ENCODE measurements around the gene VSIR.

Gene VSIR

GRCh38 chr10:71711052-71711623, 62.2 kb downstream of the VSIR start:
- no peak for DNase-seq

DNA sequence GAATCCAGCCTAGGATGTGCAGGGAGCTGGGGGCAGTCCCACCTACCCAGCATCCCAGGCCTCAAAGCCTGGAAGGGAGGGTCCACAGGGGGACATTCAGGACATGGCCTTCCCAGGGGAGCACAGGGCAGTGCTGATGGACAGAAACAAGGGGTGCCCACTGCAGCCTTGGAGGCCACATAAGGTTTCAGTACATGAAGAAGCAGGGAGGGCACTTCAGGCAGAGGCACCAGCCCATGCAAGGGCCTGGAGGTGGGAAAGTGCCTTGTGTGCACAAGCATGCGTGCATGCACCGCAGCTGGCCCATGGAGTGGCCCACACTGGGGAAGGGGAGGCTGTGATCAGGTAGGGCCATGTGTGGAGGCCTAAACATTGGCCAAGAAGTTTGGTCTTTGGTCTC, 62.8 kb downstream of the VSIR start:
- no peak for DNase-seq

DNA sequence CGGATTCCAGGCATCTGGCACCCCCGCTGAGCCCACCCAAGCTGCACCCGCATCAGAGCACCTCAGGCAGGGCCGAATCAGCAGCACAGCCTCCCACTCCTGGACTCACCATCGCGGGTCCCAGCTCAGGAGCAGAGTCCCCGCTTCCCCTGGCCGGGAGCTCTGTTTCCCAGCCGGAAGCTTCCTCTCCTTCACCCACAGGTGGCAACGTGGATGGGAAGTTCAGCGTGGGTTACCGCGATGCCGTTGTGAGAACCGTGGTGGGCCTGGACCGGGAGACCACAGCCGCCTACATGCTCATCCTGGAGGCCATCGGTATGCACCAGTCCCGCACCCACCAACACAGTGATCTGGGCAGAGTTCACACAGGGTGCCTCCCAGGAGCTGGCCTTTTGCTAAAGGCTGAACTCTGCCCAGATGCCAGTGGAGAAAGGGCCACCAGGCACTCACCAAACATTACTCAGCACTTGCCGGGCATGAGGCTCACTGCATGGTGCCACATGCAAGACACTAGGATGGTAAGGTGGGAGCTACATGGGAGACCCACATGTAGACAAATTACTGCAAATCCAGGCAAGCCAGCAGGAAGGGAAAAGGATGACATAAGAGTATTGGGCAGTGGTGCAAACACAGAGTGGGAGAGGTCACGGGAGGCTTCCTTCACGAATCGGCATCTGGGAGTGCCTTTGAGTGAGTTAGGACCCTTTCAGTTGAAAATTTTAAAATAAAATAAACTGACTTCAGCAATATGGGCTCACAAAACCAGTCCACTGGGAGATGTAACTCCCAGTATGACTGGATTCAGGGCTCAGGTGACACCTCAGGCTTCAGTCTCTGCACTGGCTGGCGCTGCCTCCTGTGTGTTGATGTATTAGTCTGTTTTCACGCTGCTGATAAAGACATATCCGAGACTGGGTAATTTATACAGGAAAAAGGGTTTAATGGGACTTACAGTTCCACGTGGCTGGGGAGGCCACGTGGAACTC, 64.1 kb downstream of the VSIR start:
- no peak for DNase-seq

DNA sequence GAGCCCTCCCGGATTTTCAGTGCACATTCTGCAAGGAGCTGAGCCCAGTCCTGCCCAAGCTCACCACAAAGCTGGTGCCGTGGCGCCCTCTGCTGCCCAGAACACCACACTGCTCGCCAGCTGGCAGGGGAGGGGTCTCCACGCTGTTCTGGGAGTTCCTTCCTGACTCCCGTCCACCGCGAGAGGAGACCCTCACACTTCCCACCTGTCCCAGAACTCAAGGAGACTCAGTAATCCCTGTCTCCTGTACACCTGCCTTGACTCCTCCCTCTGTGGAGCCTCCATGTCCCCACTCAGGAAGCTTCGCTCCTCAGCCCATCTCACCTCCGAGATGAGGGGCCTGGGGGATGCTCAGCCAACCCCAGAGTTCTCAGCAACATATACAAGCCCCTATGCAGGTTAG, 65.0 kb downstream of the VSIR start:
- DNase-seq: no peak

- no peak for DNase-seq
Observed at GRCh38 chr10:71707240-71707789, 66.0 kb downstream of the VSIR start.

DNA sequence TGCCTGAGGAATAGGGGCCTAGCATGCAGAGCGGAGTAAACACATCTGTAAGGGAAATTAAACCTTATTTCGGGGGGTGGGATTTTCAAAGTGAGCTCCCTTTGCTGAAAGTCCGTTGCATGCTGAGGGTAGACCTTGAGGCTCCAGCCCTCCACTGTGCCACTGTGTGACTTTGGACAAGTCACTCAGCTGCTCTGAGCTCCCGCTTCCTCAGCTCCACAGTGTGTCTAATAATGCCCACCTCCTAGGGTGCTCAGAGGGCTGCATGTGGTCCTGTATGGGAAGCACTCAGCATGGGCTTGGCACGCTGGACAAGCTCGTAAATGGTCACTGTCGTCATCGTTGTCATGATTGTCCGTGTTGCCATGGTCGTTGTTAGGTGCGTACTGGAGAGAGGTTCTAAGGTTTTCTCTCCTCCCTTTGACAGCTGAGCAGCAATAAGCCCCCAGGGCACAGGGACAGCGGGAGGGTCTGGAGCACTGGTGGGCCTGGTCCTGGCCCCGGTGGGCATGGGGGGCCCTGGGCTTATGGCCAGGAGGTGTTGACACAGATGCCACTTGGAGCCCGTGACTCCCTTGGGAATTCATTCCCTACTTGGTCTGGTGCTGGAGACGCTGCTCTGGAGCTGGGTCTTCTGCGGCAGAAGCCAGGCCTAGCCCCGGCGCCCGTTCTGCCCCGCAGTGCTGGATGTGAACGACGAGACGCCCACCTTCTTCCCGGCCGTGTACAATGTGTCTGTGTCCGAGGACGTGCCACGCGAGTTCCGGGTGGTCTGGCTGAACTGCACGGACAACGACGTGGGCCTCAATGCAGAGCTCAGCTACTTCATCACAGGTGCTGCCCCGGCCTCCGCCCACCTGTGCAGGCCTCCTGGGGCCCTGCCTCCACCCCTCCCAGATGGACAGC, 66.9 kb downstream of the VSIR start:
- no peak for DNase-seq

- DNase-seq: no peak
Observed at GRCh38 chr10:71705582-71705981, 67.7 kb downstream of the VSIR start.

- DNase-seq: no peak
Observed at GRCh38 chr10:71704816-71705215, 68.5 kb downstream of the VSIR start.

GRCh38 chr10:71703577-71703976, 69.7 kb downstream of the VSIR start:
- no peak for DNase-seq

GRCh38 chr10:71701496-71702132, 71.7 kb downstream of the VSIR start:
- no peak for DNase-seq

DNA sequence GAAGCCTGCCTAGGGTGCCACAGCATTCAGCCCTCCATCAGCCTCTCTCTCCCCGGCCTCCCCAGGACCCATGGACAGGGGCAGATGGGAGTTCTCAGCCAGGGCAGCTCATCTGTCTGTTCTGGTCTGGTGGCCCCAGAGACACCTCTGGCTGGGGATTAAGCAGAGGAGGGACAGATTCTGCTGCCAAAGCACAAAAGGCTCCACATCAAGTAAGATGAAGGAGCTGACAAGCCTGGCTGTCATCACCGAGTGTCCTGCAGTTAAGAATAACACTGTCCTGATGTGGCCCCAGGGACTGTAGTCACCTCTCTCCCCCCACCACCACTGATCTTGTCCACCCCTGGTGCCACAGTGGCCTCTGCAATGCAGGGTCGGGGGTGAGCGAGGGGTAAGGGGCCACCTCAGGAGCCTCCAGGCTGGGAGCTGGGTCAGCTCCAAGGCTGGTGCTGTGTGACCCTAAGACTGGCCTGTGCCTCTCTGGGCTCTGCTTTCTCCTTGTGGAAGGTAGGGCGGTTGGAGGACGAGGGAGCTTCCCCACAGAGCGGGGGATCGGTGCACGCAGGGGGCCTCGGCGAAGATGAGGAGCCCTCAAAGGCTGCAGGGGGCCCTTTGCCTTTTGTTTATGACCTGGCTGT, 72.5 kb downstream of the VSIR start:
- DNase-seq: no peak

- no peak for DNase-seq
Observed at GRCh38 chr10:71698737-71699136, 74.6 kb downstream of the VSIR start.

DNA sequence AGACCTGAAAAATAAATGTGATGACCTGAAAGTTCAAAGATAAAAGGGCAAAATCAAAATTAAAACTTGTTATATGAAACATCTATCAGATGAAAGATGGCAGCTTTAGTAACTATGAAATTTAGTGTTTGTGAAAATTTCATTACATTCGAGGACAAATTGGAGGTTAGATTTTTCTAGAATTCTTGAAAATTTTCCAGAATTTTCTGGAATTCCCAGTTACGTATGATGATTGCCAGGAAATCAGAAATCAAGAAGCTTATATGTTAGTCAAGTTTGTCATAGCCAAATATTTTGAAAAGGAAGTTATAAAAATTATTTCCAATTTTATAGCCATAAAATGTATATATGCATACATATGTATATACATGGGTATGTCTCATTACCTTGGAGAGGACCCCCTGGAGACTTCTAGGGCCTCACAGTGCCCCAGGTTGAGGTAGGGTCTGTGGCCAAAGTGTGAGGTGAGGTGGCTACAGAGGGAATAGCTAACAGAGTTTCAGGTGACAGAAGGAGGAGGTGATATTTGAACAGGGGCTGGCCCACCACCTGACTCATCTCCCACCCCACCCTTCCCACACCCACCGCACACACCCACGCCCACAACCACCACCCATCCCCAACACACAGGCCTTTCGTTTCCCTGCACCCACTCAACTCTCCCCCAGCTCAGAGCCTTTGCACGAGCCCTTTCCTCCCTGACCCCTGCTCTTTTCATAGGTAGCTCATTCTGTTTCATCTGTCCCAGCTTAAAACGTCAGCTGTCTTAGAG, 75.2 kb downstream of the VSIR start:
- no peak for DNase-seq
